Suprapubic skin (tissue), 4 donors: ENCODE results near the gene ANXA10. TPM values are rescaled to one million over a fixed set of nuclear protein-coding genes. Genes with fewer than 3 reads are reported as not detected.
"Not testable (repeated sequence)": the region's sequence is repeated elsewhere in the genome, so short reads cannot be mapped to it uniquely, and the experiment has no call there.

Experiments
- DNase-seq, 2 donors: peaks; one replicate each; pipeline ENCODE4 v3.0.0-alpha.2; 2019; ENCODE audit warnings: low spot score in 2 of 2
- H3K27ac ChIP-seq: fragments of 200-600 bp; sonication (generic); one replicate; pipeline ENCODE4 v1.5.1; 2019
- H3K27me3 ChIP-seq: fragments of 200-600 bp; sonication (generic); one replicate; pipeline ENCODE4 v1.5.1; 2019
- H3K36me3 ChIP-seq: fragments of 200-600 bp; sonication (generic); one replicate; pipeline ENCODE4 v1.5.1; 2019
- H3K4me1 ChIP-seq: fragments of 200-600 bp; sonication (generic); one replicate; pipeline ENCODE4 v1.5.1; 2019
- H3K4me3 ChIP-seq: fragments of 200-600 bp; sonication (generic); one replicate; pipeline ENCODE4 v1.5.1; 2019; ENCODE audit warnings: mild to moderate bottlenecking
- H3K9me3 ChIP-seq: fragments of 200-600 bp; sonication (generic); one replicate; pipeline ENCODE4 v1.5.1; 2019
- CTCF ChIP-seq, 2 donors: fragments of 200-600 bp in 1 of 2; fragments of 450-650 bp in 1 of 2; sonication (generic) in 1 of 2; IDR thresholded peaks; one replicate each; pipeline ENCODE4 v1.5.1; 2016 to 2019; ENCODE audit warnings: antibody characterized with exemption in 2 of 2, mild to moderate bottlenecking in 1 of 2, moderate library complexity in 1 of 2
- EP300 ChIP-seq: sonication (generic); formaldehyde crosslinking; IDR thresholded peaks from one replicate; pipeline ENCODE4 v1.6.1; 2017; ENCODE audit warnings: antibody characterized with exemption
- POLR2A ChIP-seq, 2 donors: fragments of 450-650 bp; IDR thresholded peaks; one replicate each; pipeline ENCODE4 v1.6.1; 2017; ENCODE audit warnings: antibody characterized with exemption in 2 of 2, mild to moderate bottlenecking in 2 of 2, moderate library complexity in 2 of 2
- POLR2AphosphoS5 ChIP-seq, 3 donors: sonication (generic); formaldehyde crosslinking; IDR thresholded peaks; one replicate each; pipeline ENCODE4 v1.6.1; 2017; ENCODE audit warnings: antibody characterized with exemption in 3 of 3
- WGBS: methylation state at CpG from one replicate; pipeline ENCODE4 v1.1.5; 2018; 5-methylcytosine and 5-hydroxymethylcytosine counted together
- total RNA-seq, 4 donors: library from RNA; depleted of rRNA; stranded (reverse); fragments of >200 nt; gene quantifications; one replicate each; pipeline ENCODE4 v1.1.0, GENCODE V29; 2016

ANXA10 gene
- total RNA-seq, 4 donors from 2014 or later, result not detected

DNA sequence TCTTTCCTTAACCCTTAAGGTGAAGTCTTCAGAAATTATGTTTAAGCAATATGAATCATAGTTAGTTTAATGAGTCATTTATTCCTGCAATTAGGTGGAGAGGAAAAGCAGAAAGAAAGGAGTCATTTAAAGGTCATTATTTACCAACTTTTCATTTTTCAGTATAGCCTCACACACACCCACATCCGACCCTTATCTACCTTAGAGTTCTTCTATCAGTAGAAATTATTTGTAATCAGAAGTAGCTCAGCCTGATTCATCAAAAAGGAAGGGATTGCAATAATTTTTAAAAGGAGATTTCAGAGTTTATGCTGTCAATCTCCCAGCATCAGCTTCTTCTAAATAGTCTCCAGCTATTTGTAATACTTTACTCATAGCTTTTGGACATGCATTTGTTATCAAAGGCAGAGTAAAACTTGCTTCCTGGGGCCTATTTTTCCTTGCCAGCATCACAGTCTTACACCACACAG, 5.9 kb downstream of the ANXA10 start:
- Histone ChIP-seq H3K4me1 (no peaks in the 10 kb centered on the region), H3K9me3 (no peaks in the 10 kb centered on the region), H3K27me3 (no peaks in the 10 kb centered on the region), H3K27ac (no peak overlapping the region), H3K4me3 (no peak overlapping the region), H3K36me3 (no peaks in the 10 kb centered on the region)
- TF ChIP-seq EP300 (no peak), CTCF (IDR thresholded peaks at IDR 0.05) (no peak), POLR2AphosphoS5 (IDR thresholded peaks at IDR 0.05) (no peak), POLR2A (IDR thresholded peaks at IDR 0.05) (no peak)
- no peak for DNase-seq
- 82% methylated on average over 1 of the region's 1 CpG for WGBS

GRCh38 chr4:168099195-168099594, 6.9 kb downstream of the ANXA10 start:
- no peak for DNase-seq
- 92% methylated on average over 3 of the region's 3 CpGs for WGBS
- no peak for TF ChIP-seq POLR2A (IDR thresholded peaks at IDR 0.05)
- no peak for TF ChIP-seq CTCF (IDR thresholded peaks at IDR 0.05)
- Histone ChIP-seq H3K27ac (no peak overlapping the region), H3K9me3 (no peaks in the 10 kb centered on the region), H3K36me3 (no peaks in the 10 kb centered on the region), H3K4me3 (no peak overlapping the region), H3K4me1 (no peaks in the 10 kb centered on the region), H3K27me3 (no peaks in the 10 kb centered on the region)

DNA sequence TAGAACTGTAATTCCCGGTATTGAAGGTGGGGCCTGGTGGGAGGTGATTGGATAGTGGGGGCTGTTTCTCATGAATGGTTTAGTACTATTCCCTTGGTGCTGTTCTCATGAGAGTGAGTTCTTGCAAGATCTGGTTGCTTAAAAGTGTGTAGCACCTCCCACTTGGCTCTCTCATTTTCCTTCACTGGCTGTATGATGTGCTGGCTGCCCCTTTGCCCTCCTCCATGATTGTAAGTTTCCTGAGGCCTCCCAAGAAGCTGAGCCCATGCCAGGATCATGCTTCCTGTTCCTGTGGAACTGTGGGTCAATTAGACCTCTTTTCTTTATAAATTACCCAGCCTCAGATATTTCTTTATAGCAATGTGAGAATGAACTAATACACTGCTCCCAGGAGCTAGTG, 8.7 kb downstream of the ANXA10 start:
- Histone ChIP-seq H3K36me3 (no peaks in the 10 kb centered on the region), H3K27me3 (no peaks in the 10 kb centered on the region), H3K27ac (no peak overlapping the region), H3K9me3 (no peaks in the 10 kb centered on the region), H3K4me3 (no peak overlapping the region), H3K4me1 (no peaks in the 10 kb centered on the region)
- DNase-seq, result no peak
- no peak for TF ChIP-seq POLR2AphosphoS5 (IDR thresholded peaks at IDR 0.05)
- TF ChIP-seq EP300, result no peak
- TF ChIP-seq CTCF (IDR thresholded peaks at IDR 0.05), result no peak
- TF ChIP-seq POLR2A (IDR thresholded peaks at IDR 0.05), result no peak
- 75% methylated on average over 1 of the region's 1 CpG for WGBS

GRCh38 chr4:168102403-168102802, 10.1 kb downstream of the ANXA10 start:
- Histone ChIP-seq H3K9me3 (no peaks in the 10 kb centered on the region), H3K4me3 (no peak overlapping the region), H3K27ac (no peak overlapping the region), H3K4me1 (no peaks in the 10 kb centered on the region), H3K36me3 (no peaks in the 10 kb centered on the region), H3K27me3 (no peaks in the 10 kb centered on the region)
- 93% methylated on average over 3 of the region's 3 CpGs for WGBS
- TF ChIP-seq EP300 (no peak), CTCF (IDR thresholded peaks at IDR 0.05) (no peak), POLR2A (IDR thresholded peaks at IDR 0.05) (no peak), POLR2AphosphoS5 (IDR thresholded peaks at IDR 0.05) (no peak)
- DNase-seq, result no peak

GRCh38 chr4:168109527-168109926, 17.2 kb downstream of the ANXA10 start:
- H3K36me3 ChIP-seq, result no peaks in the 10 kb centered on the region
- no peak for TF ChIP-seq EP300
- no peak for DNase-seq
- H3K4me3 ChIP-seq, result no peak overlapping the region
- H3K9me3 ChIP-seq, result no peaks in the 10 kb centered on the region
- no peaks in the 10 kb centered on the region for H3K27me3 ChIP-seq
- H3K27ac ChIP-seq, result no peak overlapping the region
- no peaks in the 10 kb centered on the region for H3K4me1 ChIP-seq

- H3K27me3 ChIP-seq, H3K9me3 ChIP-seq, DNase-seq, H3K36me3 ChIP-seq, H3K4me1 ChIP-seq, H3K27ac ChIP-seq, H3K4me3 ChIP-seq: not testable (repeated sequence)
- 79% methylated on average over 1 of the region's 1 CpG for WGBS
These were observed 20.7 kb downstream of the ANXA10 start for GRCh38 chr4:168113059-168113458.
